Stomach (tissue), 9 donors: ENCODE results near the gene CLTA. TPM values are rescaled to one million over a fixed set of nuclear protein-coding genes. Genes with fewer than 3 reads are reported as not detected.
A peak's percentile ranks its signal among the peaks of the same experiment; 100 is the strongest.

Experiments used
- DNase-seq, 2 donors: peaks; one replicate each; pipeline versions ENCODE4 v3.0.0 to v3.0.0-alpha.2; 2013 to 2019
- H3K27ac ChIP-seq, 5 donors: fragments of 200-600 bp in 4 of 5; sonication (generic) in 4 of 5; one replicate each; pipeline ENCODE4 v1.5.1; 2013 to 2019; ENCODE audit warnings: mild to moderate bottlenecking in 1 of 5, moderate library complexity in 1 of 5
- H3K27me3 ChIP-seq, 3 donors: fragments of 200-600 bp; sonication (generic); one replicate each; pipeline ENCODE4 v1.5.1; 2017 to 2019; ENCODE audit warnings: mixed run types in 1 of 3
- H3K36me3 ChIP-seq, 4 donors: fragments of 200-600 bp; sonication (generic); 1 replicate in 3 of 4; 2 replicates in 1 of 4; pipeline ENCODE4 v1.5.1; 2016 to 2019
- H3K4me1 ChIP-seq, 4 donors: fragments of 200-600 bp; sonication (generic); one replicate each; pipeline ENCODE4 v1.5.1; 2016 to 2019
- H3K4me3 ChIP-seq, 4 donors: fragments of 200-600 bp; sonication (generic) in 3 of 4; one replicate each; pipeline ENCODE4 v1.5.1; 2016 to 2019; ENCODE audit warnings: mild to moderate bottlenecking in 1 of 4
- H3K9me3 ChIP-seq, 4 donors: fragments of 200-600 bp; sonication (generic); one replicate each; pipeline ENCODE4 v1.5.1; 2016 to 2019
- EP300 ChIP-seq: sonication (generic); formaldehyde crosslinking; IDR thresholded peaks from one replicate; pipeline ENCODE4 v1.6.1; 2017; ENCODE audit warnings: antibody characterized with exemption
- POLR2A ChIP-seq, 4 donors: fragments of 450-650 bp; IDR thresholded peaks; one replicate each; pipeline ENCODE4 v1.6.1; 2016; ENCODE audit warnings: antibody characterized with exemption in 4 of 4, control low read depth in 2 of 4, mild to moderate bottlenecking in 1 of 4, moderate library complexity in 1 of 4
- POLR2AphosphoS5 ChIP-seq, 3 donors: sonication (generic); formaldehyde crosslinking; IDR thresholded peaks; one replicate each; pipeline ENCODE4 v1.6.1; 2016; ENCODE audit warnings: antibody characterized with exemption in 3 of 3
- WGBS, 5 donors: extraction: QIAGEN DNeasy Blood & Tissue Kit in 3 of 5; methylation state at CpG; one replicate each; pipeline versions ENCODE4 v1.1.5 to v1.1.7; 2013 to 2018; 5-methylcytosine and 5-hydroxymethylcytosine counted together
- intact Hi-C: fragments of 100-400 bp; cut with DNase I; formaldehyde crosslinking; loops from one replicate; pipeline ENCODE4 v1.15.1; 2023; ENCODE audit warnings: low total_unique reads
- polyA plus RNA-seq, 3 donors: library from polyadenylated mRNA; stranded (reverse); fragments of 200-250 nt; gene quantifications; one replicate each; pipeline ENCODE4 v1.2.3, GENCODE V29; 2013
- total RNA-seq, 5 donors: library from RNA; depleted of rRNA; stranded (reverse); fragments of >200 nt; gene quantifications; one replicate each; pipeline versions ENCODE4 v1.1.0 to v1.2.3, GENCODE V29; 2014 to 2016
- TF ChIP-seq, protein P1 (sequence below), 7 experiments: fragments of 450-650 bp in 4 of 7; fragments of 200-600 bp in 3 of 7; sonication (generic) in 3 of 7; IDR thresholded peaks; one replicate each; pipeline ENCODE4 v1.5.1; 2016 to 2019; ENCODE audit warnings: antibody characterized with exemption in 7 of 7, control low read depth in 2 of 7, mild to moderate bottlenecking in 1 of 7
- donor health status: healthy with polysubstance abuse.
- donor health status: Bipolar disorder and iron deficiency.
- donor health status: healthy.

The CLTA gene
- total and polyA plus RNA-seq, 8 donors, result 25.1 to 890 (median 150) TPM

DNA sequence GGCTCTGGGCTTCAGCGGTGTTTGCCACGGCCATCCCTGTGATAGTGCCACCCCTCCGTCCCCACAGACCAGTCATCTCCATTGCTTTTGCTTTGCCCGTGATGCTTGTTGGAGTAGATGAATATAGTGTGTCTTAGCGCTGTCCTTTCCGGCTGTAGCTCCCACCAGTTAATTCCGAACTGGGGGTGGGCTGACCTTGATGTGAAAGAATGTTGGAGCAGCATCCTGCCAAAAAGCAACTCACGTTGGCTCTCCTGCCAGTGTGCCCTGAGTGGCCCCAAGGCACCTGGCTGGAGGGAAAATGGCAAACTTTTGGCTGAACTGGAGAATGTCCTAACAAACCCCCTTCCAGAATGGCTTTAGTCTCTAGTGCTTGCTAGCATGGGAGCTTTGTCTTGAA is 20.0 kb downstream of the CLTA start:
- DNase-seq, result no peak
- peaks cover 8 to 80% (median 44%) of the 10 kb centered on the region in 4 donors for H3K4me1 ChIP-seq
- H3K9me3 ChIP-seq, result no peaks in the 10 kb centered on the region
- H3K36me3 ChIP-seq, result peaks cover 67 to 95% (median 91%) of the 10 kb centered on the region in 4 donors
- no peak overlapping the region for H3K4me3 ChIP-seq
- no peak overlapping the region for H3K27ac ChIP-seq
- H3K27me3 ChIP-seq, result no peaks in the 10 kb centered on the region
- WGBS, 5 donors, result 72 to 87% (median 80%) methylated on average over 8 of the region's 8 CpGs
- TF ChIP-seq POLR2AphosphoS5 (IDR thresholded peaks at IDR 0.05), result no peak
- intact Hi-C loops, result no loop called here

DNA sequence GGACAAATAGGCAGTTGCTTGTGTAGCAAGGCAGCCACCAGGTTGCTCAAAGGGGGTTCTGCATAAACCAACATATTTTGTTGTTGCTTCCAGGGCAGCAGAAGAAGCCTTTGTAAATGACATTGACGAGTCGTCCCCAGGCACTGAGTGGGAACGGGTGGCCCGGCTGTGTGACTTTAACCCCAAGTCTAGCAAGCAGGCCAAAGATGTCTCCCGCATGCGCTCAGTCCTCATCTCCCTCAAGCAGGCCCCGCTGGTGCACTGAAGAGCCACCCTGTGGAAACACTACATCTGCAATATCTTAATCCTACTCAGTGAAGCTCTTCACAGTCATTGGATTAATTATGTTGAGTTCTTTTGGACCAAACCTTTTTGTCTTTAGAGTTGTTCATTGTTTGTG is 20.8 kb downstream of the CLTA start:
- Histone ChIP-seq H3K9me3 (no peaks in the 10 kb centered on the region), H3K27ac (peak overlapping the region in 1 of 5 donors; percentile 30), H3K4me3 (no peak overlapping the region), H3K4me1 (peaks cover 8 to 79% (median 45%) of the 10 kb centered on the region in 4 donors), H3K36me3 (peaks cover 59 to 93% (median 90%) of the 10 kb centered on the region in 4 donors), H3K27me3 (no peaks in the 10 kb centered on the region)
- DNase-seq, result no peak
- 65 to 87% (median 76%) methylated on average over 7 of the region's 7 CpGs for WGBS, 5 donors
- TF ChIP-seq EP300 (no peak), POLR2A (IDR thresholded peaks at IDR 0.05) (no peak), POLR2AphosphoS5 (IDR thresholded peaks at IDR 0.05) (no peak)
- TF ChIP-seq, protein P1, sequence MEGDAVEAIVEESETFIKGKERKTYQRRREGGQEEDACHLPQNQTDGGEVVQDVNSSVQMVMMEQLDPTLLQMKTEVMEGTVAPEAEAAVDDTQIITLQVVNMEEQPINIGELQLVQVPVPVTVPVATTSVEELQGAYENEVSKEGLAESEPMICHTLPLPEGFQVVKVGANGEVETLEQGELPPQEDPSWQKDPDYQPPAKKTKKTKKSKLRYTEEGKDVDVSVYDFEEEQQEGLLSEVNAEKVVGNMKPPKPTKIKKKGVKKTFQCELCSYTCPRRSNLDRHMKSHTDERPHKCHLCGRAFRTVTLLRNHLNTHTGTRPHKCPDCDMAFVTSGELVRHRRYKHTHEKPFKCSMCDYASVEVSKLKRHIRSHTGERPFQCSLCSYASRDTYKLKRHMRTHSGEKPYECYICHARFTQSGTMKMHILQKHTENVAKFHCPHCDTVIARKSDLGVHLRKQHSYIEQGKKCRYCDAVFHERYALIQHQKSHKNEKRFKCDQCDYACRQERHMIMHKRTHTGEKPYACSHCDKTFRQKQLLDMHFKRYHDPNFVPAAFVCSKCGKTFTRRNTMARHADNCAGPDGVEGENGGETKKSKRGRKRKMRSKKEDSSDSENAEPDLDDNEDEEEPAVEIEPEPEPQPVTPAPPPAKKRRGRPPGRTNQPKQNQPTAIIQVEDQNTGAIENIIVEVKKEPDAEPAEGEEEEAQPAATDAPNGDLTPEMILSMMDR (IDR thresholded peaks at IDR 0.05), result no peak
- intact Hi-C loops, result no loop called here

DNA sequence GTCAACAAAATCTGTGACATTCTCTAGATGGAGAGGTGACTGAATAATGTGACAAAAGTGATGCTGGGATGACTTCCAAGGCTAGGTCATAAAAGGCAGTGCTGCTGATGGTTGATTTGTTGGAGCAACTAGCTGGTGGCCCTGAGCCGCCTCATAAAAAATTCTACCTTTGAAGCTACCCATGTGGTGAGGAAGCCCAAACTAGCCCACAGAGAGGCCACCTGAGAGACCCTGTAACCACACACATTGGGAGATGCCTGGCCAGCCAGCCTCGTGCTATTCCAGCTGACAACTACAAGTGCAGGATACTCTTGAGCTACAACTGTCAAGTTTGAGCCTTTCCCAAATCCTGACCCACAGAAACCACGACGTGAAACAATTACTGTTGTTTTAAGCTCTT is 22.7 kb downstream of the CLTA start:
- Histone ChIP-seq H3K36me3 (peaks cover 53 to 93% (median 90%) of the 10 kb centered on the region in 4 donors), H3K4me3 (no peak overlapping the region), H3K27ac (peak overlapping the region in 1 of 5 donors; percentile 64), H3K27me3 (no peaks in the 10 kb centered on the region), H3K9me3 (no peaks in the 10 kb centered on the region), H3K4me1 (peaks cover 3 to 67% (median 34%) of the 10 kb centered on the region in 4 donors)
- no peak for DNase-seq
- intact Hi-C loops, result no loop called here
- 87 to 94% (median 89%) methylated on average over 4 of the region's 4 CpGs for WGBS, 5 donors
- TF ChIP-seq, protein P1 (IDR thresholded peaks at IDR 0.05), result no peak
- no peak for TF ChIP-seq POLR2AphosphoS5 (IDR thresholded peaks at IDR 0.05)
- no peak for TF ChIP-seq EP300
- TF ChIP-seq POLR2A (IDR thresholded peaks at IDR 0.05), result no peak

DNA sequence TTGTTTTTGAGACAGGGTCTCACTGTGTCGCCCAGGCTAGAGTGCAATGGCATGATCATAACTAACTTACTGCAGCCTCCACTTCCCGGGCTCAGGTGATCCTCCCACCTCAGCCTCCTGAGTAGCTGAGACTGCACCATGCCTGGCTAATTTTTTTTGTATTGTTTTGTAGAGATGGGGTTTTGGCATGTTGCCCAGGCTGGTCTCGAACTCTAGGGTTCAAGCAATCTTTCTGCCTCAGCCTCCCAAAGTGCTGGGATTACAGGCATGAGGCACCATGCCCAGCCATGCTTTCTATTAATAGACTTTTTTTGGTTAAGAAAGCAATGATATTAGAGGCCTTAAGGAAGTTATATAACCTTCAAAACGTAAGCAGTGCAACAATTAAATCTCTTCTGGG is 23.3 kb downstream of the CLTA start:
- Histone ChIP-seq H3K4me1 (peaks cover 0 to 61% (median 31%) of the 10 kb centered on the region in 4 donors), H3K27ac (peak overlapping the region in 3 of 5 donors; percentile 1 to 64 (median 6)), H3K9me3 (no peaks in the 10 kb centered on the region), H3K36me3 (peaks cover 52 to 93% (median 90%) of the 10 kb centered on the region in 4 donors), H3K27me3 (no peaks in the 10 kb centered on the region), H3K4me3 (no peak overlapping the region)
- WGBS, 5 donors, result 62 to 77% (median 71%) methylated on average over 4 of the region's 4 CpGs
- TF ChIP-seq POLR2A (IDR thresholded peaks at IDR 0.05) (no peak), POLR2AphosphoS5 (IDR thresholded peaks at IDR 0.05) (no peak), EP300 (no peak)
- TF ChIP-seq, protein P1 (IDR thresholded peaks at IDR 0.05), result no peak
- intact Hi-C loops, result no loop called here
- no peak for DNase-seq

DNA sequence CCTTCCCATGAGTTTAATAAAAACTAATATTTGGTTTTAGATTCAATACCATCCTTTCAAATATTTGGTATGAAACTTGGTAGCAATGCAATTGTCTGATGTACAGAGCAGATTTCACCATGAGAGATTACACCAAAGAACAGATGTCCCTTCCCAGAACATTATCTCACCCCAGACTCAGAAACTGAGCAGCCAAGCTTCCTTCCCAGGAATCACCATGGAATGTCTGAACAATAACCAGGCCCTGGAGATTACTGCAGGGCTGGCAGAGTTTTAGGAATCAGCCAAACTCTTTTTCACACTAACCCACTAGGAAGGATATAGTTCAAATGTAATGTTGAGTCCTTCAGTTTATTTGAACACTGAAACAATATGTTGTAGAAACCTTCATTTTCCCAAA is 23.9 kb downstream of the CLTA start:
- Histone ChIP-seq H3K27me3 (no peaks in the 10 kb centered on the region), H3K27ac (peak overlapping the region in 3 of 5 donors; percentile 1 to 64 (median 5)), H3K4me1 (peaks cover 0 to 55% (median 28%) of the 10 kb centered on the region in 4 donors), H3K9me3 (no peaks in the 10 kb centered on the region), H3K4me3 (no peak overlapping the region), H3K36me3 (peaks cover 52 to 93% (median 90%) of the 10 kb centered on the region in 4 donors)
- DNase-seq, result no peak
- no peak for TF ChIP-seq POLR2AphosphoS5 (IDR thresholded peaks at IDR 0.05)
- TF ChIP-seq, protein P1 (IDR thresholded peaks at IDR 0.05), result no peak
- no peak for TF ChIP-seq EP300
- TF ChIP-seq POLR2A (IDR thresholded peaks at IDR 0.05), result no peak
- intact Hi-C loops, result no loop called here
